ENCODE measurements around the gene SCYGR1.

SCYGR1 gene

DNA sequence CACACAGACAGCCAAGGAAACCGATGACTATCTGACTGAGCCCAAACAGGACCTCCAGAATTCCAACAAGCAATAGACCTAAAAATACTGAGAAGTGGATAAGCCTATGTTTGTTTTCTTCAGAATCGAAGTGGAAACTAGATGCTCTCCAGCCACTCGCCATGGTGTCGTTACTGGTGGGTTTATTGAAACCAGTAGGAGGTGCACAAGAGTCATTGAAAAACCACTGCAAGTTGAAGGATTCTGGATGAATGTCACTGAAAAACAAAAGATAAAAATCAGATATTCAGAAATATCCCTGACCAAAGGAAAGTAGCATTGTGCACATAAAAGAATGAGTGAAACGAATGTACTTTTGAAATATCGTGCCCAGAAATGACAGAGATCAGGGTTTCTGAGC is 24.0 kb downstream of the SCYGR1 start:
- Histone ChIP-seq H3K9me3 (ENCODE audit: insufficient read depth, low read depth, low read length) (no peaks in the 10 kb centered on the region), H3K36me3 (ENCODE audit: insufficient read depth, low read length) (peaks cover 11% of the 10 kb centered on the region; the same call in 1 of the 2 replicates), H3K4me2 (ENCODE audit: low read depth, low read length, poor library complexity, severe bottlenecking) (no peak overlapping the region), H2AFZ (ENCODE audit: low read length) (no peak overlapping the region), H3K9me2 (replicated peaks; ENCODE audit: low read depth, low read length) (no peaks in the 10 kb centered on the region), H3F3A (ENCODE audit: low read depth) (no peaks in the 10 kb centered on the region), H4K20me1 (ENCODE audit: insufficient read depth, low read length, poor library complexity, severe bottlenecking) (no peaks in the 10 kb centered on the region), H3K4me3 (ENCODE audit: low read length, poor library complexity, severe bottlenecking) (no peak overlapping the region), H3K4me1 (ENCODE audit: insufficient read depth, low read length, poor library complexity, severe bottlenecking) (peaks cover 4% of the 10 kb centered on the region), H3K9ac (ENCODE audit: low read depth, low read length, poor library complexity, severe bottlenecking) (no peak overlapping the region), H3K27me3 (ENCODE audit: insufficient read depth, low read length, poor library complexity, severe bottlenecking) (no peaks in the 10 kb centered on the region), H3K79me2 (ENCODE audit: insufficient read depth, low read length) (no peaks in the 10 kb centered on the region)
- TF ChIP-seq, protein P1, sequence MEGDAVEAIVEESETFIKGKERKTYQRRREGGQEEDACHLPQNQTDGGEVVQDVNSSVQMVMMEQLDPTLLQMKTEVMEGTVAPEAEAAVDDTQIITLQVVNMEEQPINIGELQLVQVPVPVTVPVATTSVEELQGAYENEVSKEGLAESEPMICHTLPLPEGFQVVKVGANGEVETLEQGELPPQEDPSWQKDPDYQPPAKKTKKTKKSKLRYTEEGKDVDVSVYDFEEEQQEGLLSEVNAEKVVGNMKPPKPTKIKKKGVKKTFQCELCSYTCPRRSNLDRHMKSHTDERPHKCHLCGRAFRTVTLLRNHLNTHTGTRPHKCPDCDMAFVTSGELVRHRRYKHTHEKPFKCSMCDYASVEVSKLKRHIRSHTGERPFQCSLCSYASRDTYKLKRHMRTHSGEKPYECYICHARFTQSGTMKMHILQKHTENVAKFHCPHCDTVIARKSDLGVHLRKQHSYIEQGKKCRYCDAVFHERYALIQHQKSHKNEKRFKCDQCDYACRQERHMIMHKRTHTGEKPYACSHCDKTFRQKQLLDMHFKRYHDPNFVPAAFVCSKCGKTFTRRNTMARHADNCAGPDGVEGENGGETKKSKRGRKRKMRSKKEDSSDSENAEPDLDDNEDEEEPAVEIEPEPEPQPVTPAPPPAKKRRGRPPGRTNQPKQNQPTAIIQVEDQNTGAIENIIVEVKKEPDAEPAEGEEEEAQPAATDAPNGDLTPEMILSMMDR (conservative IDR thresholded peaks at IDR 0.05; ENCODE audit: low read length): peak; percentile 65
- TF ChIP-seq EZH2phosphoT487 (IDR thresholded peaks at IDR 0.05; ENCODE audit: borderline replicate concordance): no peak

DNA sequence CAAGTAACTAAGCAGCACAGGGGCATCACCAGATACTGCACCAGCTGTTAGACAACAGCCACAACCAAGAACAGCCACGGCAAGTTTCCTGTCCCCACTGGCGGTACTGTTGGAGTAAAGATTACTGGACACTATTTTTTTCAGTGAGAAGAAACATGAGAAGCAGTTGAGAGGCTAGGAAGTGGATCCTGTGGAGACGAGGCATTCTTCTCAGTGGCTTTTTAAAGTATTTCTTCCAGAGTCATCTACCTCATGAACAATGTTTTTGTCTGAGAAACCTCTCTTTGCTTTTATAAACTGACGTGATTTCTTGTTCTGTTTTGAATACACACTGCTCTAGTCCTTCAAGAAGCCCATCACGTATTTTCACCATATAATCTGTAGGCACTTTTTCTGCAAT is 27.4 kb downstream of the SCYGR1 start:
- Histone ChIP-seq H3F3A (ENCODE audit: low read depth) (no peaks in the 10 kb centered on the region), H4K20me1 (ENCODE audit: insufficient read depth, low read length, poor library complexity, severe bottlenecking) (no peaks in the 10 kb centered on the region), H3K9me3 (ENCODE audit: insufficient read depth, low read depth, low read length) (no peaks in the 10 kb centered on the region), H3K4me2 (ENCODE audit: low read depth, low read length, poor library complexity, severe bottlenecking) (no peak overlapping the region), H3K36me3 (ENCODE audit: insufficient read depth, low read length) (peaks cover 37% of the 10 kb centered on the region), H3K9ac (ENCODE audit: low read depth, low read length, poor library complexity, severe bottlenecking) (no peak overlapping the region), H3K4me1 (ENCODE audit: insufficient read depth, low read length, poor library complexity, severe bottlenecking) (peaks cover 4% of the 10 kb centered on the region), H3K4me3 (ENCODE audit: low read length, poor library complexity, severe bottlenecking) (no peak overlapping the region), H3K27me3 (ENCODE audit: insufficient read depth, low read length, poor library complexity, severe bottlenecking) (no peaks in the 10 kb centered on the region), H2AFZ (ENCODE audit: low read length) (no peak overlapping the region), H3K79me2 (ENCODE audit: insufficient read depth, low read length) (no peaks in the 10 kb centered on the region), H3K9me2 (replicated peaks; ENCODE audit: low read depth, low read length) (no peaks in the 10 kb centered on the region)
- TF ChIP-seq EZH2phosphoT487 (IDR thresholded peaks at IDR 0.05; ENCODE audit: borderline replicate concordance): no peak
- TF ChIP-seq, protein P1 (conservative IDR thresholded peaks at IDR 0.05; ENCODE audit: low read length): no peak

DNA sequence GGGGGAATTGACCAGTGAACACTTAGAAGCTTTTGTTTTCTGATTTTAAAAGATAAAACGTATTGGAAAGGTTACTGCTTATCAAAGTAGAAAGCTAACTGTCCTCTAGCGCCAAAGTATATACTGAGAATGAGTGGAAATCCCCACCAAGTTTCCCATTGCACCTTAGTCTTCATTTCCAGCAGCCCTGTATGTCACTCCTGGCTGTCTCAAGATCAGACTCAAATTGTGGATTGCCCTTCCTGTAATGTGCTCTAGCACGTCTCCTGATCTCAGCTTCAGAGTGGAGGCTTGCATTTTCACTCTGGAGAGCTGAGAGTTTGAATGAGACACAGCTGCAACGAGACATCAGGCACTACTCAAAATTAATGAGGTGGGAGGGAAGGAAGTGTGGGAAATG is 36.1 kb downstream of the SCYGR1 start:
- Histone ChIP-seq H3K9me2 (replicated peaks; ENCODE audit: low read depth, low read length) (no peaks in the 10 kb centered on the region), H3K9me3 (ENCODE audit: insufficient read depth, low read depth, low read length) (no peaks in the 10 kb centered on the region), H3K9ac (ENCODE audit: low read depth, low read length, poor library complexity, severe bottlenecking) (peak overlapping the region; percentile 34), H2AFZ (ENCODE audit: low read length) (no peak overlapping the region), H3F3A (ENCODE audit: low read depth) (no peaks in the 10 kb centered on the region), H3K27me3 (ENCODE audit: insufficient read depth, low read length, poor library complexity, severe bottlenecking) (no peaks in the 10 kb centered on the region), H3K4me3 (ENCODE audit: low read length, poor library complexity, severe bottlenecking) (peak overlapping the region; percentile 18), H3K4me2 (ENCODE audit: low read depth, low read length, poor library complexity, severe bottlenecking) (peak overlapping the region; percentile 52), H3K79me2 (ENCODE audit: insufficient read depth, low read length) (no peaks in the 10 kb centered on the region), H3K4me1 (ENCODE audit: insufficient read depth, low read length, poor library complexity, severe bottlenecking) (peaks cover 19% of the 10 kb centered on the region), H4K20me1 (ENCODE audit: insufficient read depth, low read length, poor library complexity, severe bottlenecking) (no peaks in the 10 kb centered on the region), H3K36me3 (ENCODE audit: insufficient read depth, low read length) (peaks cover 39% of the 10 kb centered on the region)
- no peak for TF ChIP-seq EZH2phosphoT487 (IDR thresholded peaks at IDR 0.05; ENCODE audit: borderline replicate concordance)
- TF ChIP-seq, protein P1 (conservative IDR thresholded peaks at IDR 0.05; ENCODE audit: low read length): no peak

Measured in Loucy (cell line).